NCI-H1930 (cell line): ENCODE results near the gene ENAM.
"Not testable (repeated sequence)": the region's sequence is repeated elsewhere in the genome, so short reads cannot be mapped to it uniquely, and the experiment has no call there.

Experiments
- DNase-seq, 2 experiments: peaks; one replicate each; lab custom pipeline; 2025; lab: John Stamatoyannopoulos, UW

Gene ENAM

DNA sequence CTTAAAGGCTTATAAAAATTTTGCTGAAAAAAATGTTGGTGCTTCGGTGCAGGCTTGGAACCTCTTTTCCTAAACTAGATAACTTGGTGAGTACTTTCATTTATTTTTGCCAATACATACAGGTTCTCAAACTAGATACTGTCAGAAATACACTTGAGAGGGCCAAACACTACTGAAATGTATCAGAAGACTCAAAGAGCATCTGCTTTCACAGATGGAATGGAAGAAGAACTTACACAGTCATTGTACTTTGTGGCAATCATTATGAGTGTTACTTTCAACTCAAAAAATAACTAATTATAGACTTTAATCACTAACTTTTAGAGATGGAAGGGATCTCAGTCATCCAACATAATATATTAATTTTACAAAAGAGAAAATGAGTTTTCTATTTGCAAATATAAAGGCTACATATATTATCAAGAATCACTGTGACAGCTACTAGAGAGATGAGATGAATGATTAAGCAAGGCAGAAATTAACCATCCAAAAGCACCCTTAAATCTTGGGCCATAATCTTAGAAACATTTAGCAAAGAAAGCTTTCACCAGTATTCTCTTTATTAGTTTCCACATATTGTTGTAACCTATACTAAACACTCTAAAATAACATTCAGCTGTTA, 1.0 kb downstream of the ENAM start:
- no peak for DNase-seq

DNA sequence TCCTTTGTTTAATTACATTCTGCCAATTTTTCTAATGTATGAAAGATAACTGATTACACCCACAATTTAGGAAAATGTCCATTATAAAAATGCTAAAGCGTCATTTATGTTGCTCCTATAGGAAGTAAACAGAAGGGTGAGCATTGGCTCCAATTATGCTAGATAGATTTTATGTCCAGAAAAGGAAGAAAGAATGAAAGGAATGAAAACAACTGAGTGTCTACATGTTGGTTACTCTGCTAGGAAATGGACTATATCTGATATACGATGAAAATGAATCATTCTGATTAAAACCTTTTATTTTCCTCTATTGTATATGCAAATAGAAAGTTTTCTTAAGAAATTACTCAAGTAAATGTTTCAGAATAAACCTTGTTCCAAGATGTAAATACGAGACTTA, 1.6 kb downstream of the ENAM start:
- no peak for DNase-seq

DNA sequence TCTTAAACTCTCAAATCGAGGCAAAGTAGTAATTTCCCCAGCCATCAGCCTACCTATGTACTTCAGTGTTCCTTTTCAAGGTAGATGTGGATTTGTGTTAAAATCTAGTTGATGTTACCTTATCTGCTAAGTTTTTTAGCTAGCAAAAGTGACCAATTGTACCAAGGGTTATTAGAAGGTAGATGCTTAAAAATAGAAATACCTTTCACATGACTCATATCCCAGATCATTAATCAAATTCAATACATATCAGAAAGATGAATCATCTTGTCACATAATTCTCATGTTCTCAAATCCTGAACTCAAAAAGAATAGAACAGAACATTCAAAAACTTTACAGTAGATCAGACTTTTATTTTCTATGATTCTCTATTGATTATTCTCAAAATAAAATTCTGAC, 3.5 kb downstream of the ENAM start:
- DNase-seq, result no peak

DNA sequence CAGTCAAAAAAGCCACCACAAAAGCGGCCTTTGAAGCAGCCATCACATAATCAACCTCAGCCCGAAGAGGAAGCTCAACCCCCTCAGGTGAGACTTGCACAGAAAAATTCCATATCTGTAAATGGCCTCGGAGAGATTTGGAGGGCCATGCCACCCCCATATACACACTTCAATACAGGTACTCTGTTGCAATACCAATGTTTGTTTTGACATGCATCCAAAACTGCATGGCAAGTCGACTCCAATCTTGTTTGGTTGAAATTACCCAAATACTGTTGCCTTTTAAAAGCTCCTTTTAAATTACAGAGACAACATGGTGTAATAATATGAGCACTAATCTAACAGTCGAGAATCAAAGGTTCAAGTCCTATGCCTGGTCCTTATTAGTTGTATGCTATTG, 5.9 kb downstream of the ENAM start:
- no peak for DNase-seq

DNA sequence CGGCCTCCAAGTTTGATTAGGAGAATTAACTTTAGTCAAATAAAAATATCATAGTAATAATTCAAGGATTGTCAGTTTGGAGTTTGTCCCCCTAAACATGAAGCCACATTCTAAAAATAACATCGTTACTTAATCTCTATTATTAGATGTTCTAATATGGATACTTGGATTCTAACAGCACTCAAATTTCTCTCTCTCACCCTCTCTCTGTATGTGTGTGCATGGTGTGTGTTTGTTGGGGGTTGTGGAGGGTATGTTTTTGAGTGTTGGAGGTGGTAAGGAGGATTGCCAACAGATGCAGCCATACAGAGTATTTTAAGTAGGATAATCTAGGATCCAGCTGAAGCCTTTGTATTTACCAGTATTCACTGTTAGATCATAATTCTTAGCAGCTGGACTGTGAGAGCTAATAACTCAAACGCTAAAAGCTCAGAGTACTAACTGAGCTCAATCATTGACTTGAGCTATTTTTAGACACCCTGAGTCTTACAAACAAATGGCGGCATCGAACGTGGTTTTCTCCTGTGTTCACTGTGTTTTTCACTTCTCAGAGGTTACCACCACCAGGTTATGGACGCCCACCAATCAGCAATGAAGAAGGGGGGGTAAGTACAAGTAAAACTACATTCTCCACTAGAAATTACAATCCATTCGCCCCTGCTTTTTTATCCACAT, 8.8 kb downstream of the ENAM start:
- no peak for DNase-seq

DNA sequence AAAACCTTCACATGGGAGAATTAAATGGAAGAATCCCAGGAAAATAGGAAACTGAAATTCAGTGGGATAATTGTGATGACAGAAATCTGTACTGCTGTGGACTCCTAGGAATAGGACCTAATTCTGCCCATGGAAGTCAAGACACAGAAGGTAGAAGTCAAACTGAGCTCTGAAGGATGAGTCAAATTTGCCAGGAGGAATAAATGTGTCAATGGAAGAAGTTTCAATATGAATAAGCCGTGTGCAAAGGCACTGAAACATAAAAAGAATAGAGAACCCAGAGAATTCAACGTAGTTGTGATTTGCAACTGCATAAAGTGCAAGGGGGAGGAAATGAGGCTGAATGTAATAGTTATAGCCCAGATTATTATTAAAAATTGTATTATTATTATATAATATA, 11.6 kb downstream of the ENAM start:
- DNase-seq, result no peak

DNA sequence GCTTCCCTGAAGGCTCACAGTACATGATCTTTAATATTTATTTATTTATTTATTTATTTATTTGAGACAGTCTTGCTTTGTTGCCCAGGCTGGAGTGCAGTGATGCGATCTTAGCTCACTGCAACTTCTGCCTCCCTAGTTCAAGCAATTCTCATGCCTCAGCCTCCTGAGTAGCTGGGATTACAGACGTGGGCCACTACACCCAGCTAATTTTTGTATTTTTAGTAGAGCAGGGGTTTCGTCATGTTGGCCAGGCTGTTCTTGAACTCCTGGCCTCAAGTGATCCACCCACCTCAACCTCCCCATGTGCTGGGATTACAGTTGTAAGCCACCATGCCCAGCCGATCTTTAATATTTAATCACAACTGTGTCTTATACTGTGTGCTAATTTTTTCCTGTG, 22.2 kb downstream of the ENAM start:
- not testable (repeated sequence) for DNase-seq

DNA sequence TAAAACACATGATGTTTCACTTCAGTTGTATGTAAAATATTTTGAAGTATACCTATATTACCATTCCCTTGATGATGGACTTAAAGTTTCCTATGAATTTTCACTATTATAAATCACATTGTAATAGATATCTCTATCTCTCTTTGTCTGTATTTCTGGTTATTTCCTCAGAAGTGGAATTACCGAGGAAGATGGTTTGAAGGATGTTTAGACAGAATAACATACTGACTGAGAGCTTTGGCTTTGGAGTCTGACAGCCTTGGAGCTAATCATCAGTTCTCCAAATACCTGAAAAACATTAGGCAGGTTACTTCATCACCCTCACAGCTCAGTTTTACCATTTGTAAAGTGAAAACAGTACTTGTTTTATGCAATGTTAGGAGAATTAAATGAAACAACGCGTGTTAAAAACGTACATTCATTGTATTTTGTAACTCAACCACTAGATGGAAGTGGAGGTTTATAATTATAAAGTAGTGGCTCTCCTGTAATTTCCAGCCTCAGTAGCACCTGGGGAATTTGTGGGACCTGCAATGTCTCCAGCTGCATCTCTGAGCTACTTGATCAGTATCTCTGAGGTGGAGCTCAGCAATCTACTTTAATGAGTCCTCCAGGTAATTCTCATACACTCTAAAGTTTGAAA, 23.4 kb downstream of the ENAM start:
- DNase-seq, result no peak

DNA sequence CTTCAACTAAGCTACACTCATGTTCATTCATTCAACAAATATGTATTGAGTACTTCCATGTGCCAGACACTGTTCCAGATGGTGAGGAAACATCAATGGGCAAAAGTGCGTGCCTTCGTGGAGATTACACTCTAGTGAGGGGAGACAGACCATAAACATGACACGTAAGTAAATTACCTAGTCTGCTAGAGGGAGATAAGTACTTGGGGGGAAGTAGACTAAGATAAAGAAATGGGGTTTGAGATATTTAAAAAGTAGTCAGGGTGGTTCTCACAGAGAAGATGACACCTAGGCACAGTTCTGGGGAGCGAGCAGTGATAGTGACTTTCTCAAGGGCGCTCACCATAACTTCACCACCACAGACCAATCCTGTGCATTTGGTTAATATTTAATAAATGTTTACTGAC, 26.1 kb downstream of the ENAM start:
- no peak for DNase-seq

DNA sequence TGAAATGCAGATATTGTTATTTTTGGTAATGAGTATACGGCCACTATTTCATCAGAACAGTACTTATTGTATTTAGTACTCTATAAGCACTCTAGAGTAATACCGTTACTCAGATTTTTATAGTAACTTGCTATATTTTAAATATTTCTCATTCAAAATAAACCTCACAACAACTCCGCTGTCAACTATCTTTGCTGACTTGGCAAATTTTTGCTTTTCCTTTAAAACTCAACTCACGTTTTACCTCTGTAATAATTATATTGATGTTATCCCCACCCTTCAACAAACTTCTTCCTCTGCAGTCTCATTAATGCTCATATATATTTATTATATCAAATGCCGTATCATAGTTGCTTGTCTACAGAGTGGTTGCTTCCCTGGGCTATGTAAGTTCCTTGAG, 28.8 kb downstream of the ENAM start:
- no peak for DNase-seq

DNA sequence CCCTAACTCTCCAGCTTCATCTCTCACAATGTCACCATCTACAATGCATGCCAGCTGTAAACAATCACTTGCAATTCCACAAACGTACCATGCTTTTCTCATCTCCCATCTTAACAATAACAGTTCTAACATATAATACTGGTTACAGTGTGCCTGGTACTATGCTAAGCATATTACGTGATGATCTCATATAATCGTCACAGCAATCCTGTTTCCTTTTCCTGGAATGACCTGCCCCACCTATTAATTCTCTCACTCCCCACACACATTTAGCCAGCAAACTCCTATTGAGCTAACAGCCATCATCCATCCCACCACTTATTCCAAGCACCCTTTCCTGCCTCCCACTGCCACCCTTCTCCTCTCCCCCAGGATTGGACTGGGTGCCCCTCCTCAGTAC, 29.9 kb downstream of the ENAM start:
- no peak for DNase-seq

DNA sequence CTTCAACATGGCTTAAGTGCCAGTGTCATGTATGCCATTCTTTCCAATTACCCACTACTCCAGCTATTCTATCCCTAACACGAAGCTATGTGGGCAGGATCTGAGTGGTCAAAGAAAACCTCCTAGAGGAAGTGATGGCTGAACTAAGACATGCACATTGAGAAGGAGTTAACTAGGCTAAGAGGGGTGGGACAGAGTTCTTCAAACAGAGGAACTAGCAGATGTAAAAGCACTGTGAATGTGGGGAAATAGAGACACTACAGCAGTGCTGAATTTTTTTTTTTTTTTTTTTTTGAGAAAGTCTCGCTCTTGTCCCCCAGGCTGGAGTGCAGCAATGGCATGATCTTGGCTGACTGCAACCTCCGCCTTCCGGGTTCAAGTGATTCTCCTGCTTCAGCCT, 31.6 kb downstream of the ENAM start:
- no peak for DNase-seq

DNA sequence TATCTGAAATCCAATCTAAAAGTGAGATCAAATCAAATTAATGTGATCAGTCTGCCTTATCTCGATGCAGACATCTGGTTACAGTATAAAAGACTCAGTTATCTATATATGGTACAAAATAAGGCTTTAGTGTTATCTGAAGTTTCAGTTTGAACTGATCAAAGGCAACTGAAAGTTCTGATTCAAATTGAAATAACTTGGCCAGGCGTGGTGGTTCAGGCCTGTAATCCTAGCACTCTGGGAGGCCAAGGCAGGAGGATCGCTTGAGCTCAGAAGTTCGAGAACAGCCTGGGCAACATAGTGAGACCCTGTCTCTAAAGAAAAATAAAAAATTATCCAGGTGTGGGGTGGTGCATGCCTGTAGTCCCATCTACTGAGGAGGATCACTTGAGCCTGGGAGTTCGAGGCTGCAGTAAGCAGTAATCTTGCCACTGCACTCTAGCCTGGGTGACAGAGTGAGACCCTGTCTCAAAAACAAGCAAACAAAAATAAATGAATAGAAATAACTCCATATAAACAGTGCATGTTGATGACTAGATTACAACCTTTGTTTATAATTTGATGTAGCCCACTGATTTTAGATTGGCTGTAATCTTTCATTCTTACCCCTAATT, 32.9 kb downstream of the ENAM start:
- DNase-seq, result not testable (repeated sequence)

DNA sequence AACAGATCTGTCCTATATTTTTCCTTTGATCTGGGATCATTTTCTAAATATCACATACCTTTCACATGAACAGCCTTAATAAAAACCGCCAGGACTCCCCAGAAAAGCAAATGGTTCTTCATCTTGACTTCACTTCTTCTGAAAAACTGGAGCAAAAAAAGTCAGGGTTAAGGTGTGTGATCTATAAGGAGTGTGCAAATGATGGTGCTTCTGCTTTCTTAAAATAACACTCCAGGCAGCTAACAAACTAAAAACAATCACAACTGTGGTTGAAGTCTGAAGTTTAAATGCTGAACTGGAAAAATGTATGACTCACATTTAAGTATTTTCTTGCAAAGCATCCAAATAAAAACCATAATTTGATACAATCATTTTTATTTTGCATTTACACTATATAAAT, 37.8 kb downstream of the ENAM start, which contains the start of gene JCHAIN:
TSS of gene JCHAIN (minus strand) at position 140 of the 400 bp plus-strand sequence. CDS start at position 122, 18 bp downstream.
- no peak for DNase-seq

DNA sequence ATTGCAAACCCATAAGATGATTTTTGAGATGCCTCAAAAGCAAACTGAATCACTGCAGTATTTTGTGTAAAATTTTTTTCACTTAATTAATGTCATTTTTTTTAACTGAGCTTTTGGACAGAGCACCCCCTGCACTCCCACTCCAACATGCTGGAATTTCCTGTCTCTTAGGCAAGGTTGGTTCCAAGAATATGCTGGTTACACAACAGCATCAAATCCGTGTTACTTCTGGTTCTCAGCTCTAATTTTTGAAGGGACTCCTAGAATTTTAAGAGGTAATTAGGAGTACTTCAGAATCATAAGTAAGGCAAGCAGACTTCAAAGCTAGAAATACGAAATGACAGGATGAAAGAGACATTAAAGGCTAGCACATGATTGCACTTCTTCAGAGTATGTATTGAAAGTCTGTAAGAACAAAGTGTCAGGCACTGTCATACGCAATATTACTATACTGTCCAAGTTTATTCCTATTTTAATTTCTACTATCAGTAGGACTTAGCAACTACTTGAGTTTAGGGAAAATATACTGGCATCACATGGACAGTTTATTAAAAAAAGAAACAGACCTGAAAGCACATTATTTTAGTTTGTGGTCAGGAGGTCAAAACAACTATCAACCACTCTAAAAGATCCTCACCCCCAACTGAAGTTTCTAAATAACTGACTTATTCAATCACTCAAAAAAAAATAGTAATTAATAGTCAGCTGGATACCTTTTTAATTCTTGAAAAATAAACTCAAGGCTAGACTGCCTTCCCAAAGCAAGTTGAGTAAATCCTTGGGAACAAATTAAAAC, 39.4 kb downstream of the ENAM start:
- DNase-seq, result no peak

DNA sequence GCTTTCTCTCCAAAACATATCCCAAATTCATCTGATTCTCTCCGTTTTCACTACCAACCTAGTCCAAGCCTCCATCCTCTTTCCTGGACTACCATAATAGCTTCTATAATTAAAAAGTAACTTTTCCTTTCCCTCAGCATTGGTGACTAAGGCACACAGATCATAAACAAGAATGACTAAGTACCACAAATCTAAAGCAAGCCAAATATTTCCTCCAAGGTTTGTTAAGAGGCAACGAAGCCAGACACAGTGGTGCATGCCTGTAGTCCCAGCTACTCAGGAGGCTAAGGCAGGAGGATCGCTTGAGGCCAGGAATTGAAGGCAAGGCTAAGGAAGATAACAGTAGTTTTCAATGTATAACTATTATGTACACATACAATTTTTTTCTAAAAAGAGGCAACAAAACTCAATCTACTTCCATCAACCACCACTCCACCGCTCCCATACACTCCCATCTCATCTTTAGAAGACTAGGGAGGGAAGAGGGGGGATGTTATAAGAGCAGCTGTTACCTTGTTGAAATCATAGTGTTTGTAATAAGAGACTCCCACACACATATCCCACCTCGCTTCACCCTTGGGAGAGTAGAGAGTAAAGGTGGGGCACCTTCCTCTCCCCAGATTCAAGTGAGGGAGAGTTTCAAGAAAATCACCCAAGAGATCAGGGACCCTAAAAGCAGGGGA, 41.9 kb downstream of the ENAM start:
- no peak for DNase-seq

DNA sequence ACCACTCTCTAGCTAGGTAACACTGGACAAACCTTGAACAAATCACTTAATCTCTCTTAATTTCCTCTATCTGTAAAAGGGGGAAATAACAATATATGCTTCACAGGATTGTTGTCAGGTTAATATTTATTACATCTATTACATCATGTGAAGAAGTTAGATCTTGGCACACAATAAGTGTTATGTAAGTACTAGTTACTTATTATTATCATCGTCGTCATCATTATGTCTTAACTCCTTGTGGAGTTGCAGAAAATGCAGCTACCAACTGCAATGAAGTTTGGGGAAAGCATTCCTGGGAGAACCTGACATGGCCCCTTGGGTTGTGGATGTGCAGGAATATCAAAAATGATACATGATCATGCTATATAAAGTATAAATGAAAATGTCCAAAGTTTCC, 42.5 kb downstream of the ENAM start:
- DNase-seq, result no peak

DNA sequence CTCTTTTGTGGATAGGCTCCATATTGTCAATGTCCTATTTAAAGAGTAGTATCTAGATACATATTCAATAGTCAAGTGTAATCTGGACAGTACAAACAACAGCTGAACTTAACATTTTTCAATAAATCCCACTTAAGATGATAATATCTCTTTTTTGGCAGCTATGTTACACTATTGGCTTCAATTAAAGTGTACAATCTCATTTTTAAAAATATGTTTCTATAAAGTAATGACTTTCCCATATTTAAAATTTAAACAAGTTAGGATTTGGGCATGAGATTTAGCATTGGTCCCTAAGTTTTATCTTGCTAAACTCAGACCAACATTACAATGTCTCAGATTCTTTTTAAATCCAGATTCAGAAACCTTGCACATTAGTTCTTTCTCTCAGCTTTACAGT, 45.6 kb downstream of the ENAM start:
- DNase-seq, result no peak

DNA sequence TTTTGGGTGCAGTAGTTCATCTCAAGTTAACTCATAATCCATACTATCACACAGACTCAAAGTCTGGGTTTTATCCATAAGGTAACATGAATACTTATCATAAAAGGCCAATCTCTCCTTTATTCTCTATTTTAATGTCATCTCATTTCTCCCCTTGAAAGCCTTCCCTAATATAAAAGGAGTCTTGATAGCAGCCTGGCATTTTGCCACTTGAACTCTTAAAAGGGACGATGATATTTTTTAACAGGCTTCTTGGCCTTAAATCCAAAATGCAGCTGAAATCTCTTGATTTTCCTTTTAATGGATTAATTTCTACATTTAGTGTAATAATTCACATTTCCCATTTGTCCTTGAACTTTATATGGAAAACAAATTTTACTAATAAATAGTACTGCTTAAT, 46.2 kb downstream of the ENAM start:
- DNase-seq, result no peak

DNA sequence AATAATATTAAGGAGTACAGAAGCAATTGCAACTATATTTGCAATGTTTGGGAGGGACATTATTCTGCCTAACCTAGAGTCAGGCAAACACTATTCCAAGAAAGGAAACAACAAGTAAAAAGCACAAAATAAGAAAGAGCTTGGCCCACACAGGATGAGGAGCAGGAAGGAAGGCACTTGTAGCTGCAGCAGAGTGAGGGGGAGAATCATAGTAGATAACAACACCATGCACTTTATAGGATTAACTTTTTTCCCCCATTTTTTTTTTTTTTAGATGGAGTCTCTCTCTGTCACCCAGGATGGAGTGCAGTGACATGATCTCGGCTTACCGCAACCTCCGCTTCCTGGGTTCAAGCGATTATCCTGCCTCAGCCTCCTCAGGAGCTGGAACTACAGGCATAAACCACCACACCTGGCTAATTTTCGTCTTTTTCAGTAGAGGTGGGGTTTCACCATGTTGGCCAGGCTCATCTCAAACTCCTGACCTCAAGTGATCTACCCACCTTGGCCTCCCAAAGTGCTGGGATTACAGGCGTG, 48.1 kb downstream of the ENAM start:
- no peak for DNase-seq

DNA sequence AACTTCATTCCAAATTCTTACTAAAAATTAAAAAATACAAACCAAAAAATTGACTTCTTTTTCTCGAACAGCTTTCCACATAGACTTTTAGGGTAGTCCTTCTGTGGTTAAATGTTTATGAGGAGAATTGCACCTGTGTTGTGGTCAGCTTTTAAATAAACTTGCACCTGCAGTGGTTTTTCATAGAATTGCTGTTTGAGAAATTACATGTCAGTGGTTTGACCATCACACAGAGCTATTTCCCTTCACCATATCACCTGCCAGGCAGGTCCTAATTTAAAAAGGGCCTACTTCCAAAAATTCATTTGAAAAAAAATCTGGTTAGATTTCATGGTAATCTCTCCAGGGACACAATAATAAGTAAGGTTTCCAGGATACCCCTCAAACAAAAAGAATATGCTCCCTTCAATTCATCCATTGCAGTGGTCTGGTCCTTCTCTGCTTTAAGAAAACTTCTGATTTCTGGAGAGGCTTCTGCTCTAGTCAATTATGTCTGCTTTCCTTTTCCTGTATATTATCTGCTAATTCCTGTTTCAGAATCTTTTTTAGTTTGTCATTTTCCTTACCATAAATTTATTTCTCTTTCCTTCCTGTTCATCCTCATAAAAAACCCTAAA, 49.9 kb downstream of the ENAM start:
- no peak for DNase-seq
